Sigmoid colon (tissue), 7 donors: ENCODE data around the gene SPAG6. TPM values are rescaled to one million over a fixed set of nuclear protein-coding genes. Genes with fewer than 3 reads are reported as not detected.
"Not testable (repeated sequence)": the region's sequence is repeated elsewhere in the genome, so short reads cannot be mapped to it uniquely, and the experiment has no call there.

Source experiments
- DNase-seq: peaks from one replicate; pipeline ENCODE4 v3.0.0-alpha.2; 2019
- H3K27ac ChIP-seq, 4 donors: fragments of 200-600 bp; sonication (generic); one replicate each; pipeline ENCODE4 v1.5.1; 2016 to 2019; ENCODE audit warnings: mild to moderate bottlenecking in 1 of 4
- H3K27me3 ChIP-seq, 3 donors: fragments of 200-600 bp; sonication (generic); one replicate each; pipeline ENCODE4 v1.5.1; 2019; ENCODE audit warnings: mild to moderate bottlenecking in 1 of 3
- H3K36me3 ChIP-seq, 4 donors: fragments of 200-600 bp; sonication (generic); one replicate each; pipeline ENCODE4 v1.5.1; 2016 to 2019
- H3K4me1 ChIP-seq, 4 donors: fragments of 200-600 bp; sonication (generic); one replicate each; pipeline ENCODE4 v1.5.1; 2017 to 2019
- H3K4me3 ChIP-seq, 4 donors: fragments of 200-600 bp; sonication (generic); one replicate each; pipeline ENCODE4 v1.5.1; 2017 to 2019; ENCODE audit warnings: mild to moderate bottlenecking in 2 of 4, moderate library complexity in 1 of 4
- H3K9me3 ChIP-seq, 4 donors: fragments of 200-600 bp in 3 of 4; sonication (generic) in 3 of 4; one replicate each; pipeline versions ENCODE4 v1.5.1 to v1.6.1; 2013 to 2019
- EP300 ChIP-seq, 4 donors: sonication (generic); formaldehyde crosslinking; IDR thresholded peaks; one replicate each; pipeline ENCODE4 v1.6.1; 2017; ENCODE audit warnings: antibody characterized with exemption in 4 of 4
- POLR2A ChIP-seq, 2 donors: fragments of 450-650 bp; IDR thresholded peaks; one replicate each; pipeline ENCODE4 v1.6.1; 2016; ENCODE audit warnings: antibody characterized with exemption in 2 of 2, mild to moderate bottlenecking in 2 of 2, moderate library complexity in 2 of 2
- POLR2AphosphoS5 ChIP-seq, 4 donors: sonication (generic); formaldehyde crosslinking; IDR thresholded peaks; one replicate each; pipeline ENCODE4 v1.6.1; 2017; ENCODE audit warnings: antibody characterized with exemption in 4 of 4
- WGBS, 2 donors: extraction: QIAGEN DNeasy Blood & Tissue Kit; methylation state at CpG; one replicate each; pipeline ENCODE4 v1.1.7; 2013; 5-methylcytosine and 5-hydroxymethylcytosine counted together
- intact Hi-C: fragments of 100-400 bp; cut with DNase I; formaldehyde crosslinking; loops from one replicate; pipeline ENCODE4 v1.15.1; 2023
- polyA plus RNA-seq, 3 donors: library from polyadenylated mRNA; stranded (reverse); fragments of 200-250 nt; gene quantifications; one replicate each; pipeline ENCODE4 v1.2.3, GENCODE V29; 2013
- total RNA-seq, 4 donors: library from RNA; depleted of rRNA; stranded (reverse); fragments of >200 nt; gene quantifications; one replicate each; pipeline ENCODE4 v1.1.0, GENCODE V29; 2016
- TF ChIP-seq, protein P1 (sequence below), 4 experiments: fragments of 450-650 bp in 3 of 4; fragments of 200-600 bp in 1 of 4; IDR thresholded peaks; one replicate each; pipeline ENCODE4 v1.5.1; 2016 to 2019; ENCODE audit warnings: antibody characterized with exemption in 4 of 4, mild to moderate bottlenecking in 3 of 4, moderate library complexity in 2 of 4
- donor health status: healthy with polysubstance abuse.
- donor health status: Bipolar disorder and iron deficiency.
- donor health status: healthy.

Gene SPAG6
- total and polyA plus RNA-seq, 7 donors: 0.16 TPM; not detected in 6

DNA sequence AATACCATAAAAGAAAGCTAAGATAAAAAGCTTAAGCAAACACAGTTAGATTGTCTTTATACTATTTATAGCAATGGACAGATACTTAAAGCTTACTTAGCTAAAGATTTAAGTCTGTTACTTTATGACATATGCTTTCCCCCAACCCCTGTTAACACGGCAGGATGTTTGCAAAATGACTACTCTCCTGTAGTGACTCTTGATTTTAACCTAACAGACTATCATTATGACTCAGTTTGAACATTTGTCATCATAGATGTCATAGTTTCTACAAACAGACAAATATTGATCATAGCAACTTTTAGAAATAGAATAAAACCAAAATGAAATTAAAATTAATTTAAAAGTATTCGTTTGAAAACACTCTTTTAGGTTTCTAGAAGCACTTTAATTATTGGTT lies 36.9 kb upstream of the SPAG6 start:
- H3K4me3 ChIP-seq: no peak overlapping the region
- TF ChIP-seq EP300 (IDR thresholded peaks at IDR 0.05) (no peak), POLR2AphosphoS5 (IDR thresholded peaks at IDR 0.05) (no peak), POLR2A (IDR thresholded peaks at IDR 0.05) (no peak)
- TF ChIP-seq, protein P1, sequence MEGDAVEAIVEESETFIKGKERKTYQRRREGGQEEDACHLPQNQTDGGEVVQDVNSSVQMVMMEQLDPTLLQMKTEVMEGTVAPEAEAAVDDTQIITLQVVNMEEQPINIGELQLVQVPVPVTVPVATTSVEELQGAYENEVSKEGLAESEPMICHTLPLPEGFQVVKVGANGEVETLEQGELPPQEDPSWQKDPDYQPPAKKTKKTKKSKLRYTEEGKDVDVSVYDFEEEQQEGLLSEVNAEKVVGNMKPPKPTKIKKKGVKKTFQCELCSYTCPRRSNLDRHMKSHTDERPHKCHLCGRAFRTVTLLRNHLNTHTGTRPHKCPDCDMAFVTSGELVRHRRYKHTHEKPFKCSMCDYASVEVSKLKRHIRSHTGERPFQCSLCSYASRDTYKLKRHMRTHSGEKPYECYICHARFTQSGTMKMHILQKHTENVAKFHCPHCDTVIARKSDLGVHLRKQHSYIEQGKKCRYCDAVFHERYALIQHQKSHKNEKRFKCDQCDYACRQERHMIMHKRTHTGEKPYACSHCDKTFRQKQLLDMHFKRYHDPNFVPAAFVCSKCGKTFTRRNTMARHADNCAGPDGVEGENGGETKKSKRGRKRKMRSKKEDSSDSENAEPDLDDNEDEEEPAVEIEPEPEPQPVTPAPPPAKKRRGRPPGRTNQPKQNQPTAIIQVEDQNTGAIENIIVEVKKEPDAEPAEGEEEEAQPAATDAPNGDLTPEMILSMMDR (IDR thresholded peaks at IDR 0.05): no peak

DNA sequence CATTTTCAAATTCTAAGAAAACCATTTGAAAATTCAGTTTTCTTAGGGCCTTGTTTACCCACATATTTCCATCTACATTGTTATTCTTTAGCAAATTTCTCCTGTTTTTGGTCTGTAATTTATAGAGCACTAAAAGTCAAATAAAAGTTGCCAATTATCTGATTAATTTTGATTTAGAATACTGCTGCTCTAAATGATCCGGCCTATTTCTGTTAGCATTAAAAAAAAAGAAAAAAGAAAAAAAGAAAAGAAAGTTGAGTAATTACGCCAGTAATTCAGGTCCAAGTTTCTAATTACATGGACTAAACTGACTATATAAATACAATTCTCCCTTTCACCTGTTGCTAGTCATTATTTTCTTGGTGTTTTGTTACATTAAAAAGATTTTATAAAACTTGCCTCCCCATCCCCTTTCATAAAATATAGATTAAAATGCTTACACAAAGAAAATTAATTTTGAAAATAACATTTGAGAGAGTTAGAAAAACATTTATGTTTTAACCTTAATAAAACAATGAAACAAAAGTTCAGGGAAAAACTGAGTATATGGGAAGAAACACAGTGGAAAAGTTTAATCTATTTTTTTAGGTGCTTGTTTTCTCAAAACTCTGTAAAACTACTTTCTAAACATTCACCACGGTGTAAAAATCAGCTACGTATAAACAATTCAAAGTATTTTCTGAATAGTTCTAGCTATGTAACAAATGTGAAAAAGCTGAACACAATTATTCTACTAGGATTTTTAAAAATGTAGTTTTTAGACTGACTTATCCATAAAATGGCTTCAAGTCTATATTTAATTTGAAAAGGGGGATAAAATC lies 35.9 kb upstream of the SPAG6 start:
- 94% methylated on average over 4 of the region's 4 CpGs for WGBS, 2 donors
- Histone ChIP-seq H3K4me1 (no peaks in the 10 kb centered on the region), H3K4me3 (no peak overlapping the region), H3K9me3 (no peaks in the 10 kb centered on the region), H3K36me3 (no peaks in the 10 kb centered on the region), H3K27ac (no peak overlapping the region), H3K27me3 (no peaks in the 10 kb centered on the region)
- no peak for TF ChIP-seq POLR2AphosphoS5 (IDR thresholded peaks at IDR 0.05)
- TF ChIP-seq EP300 (IDR thresholded peaks at IDR 0.05): no peak
- TF ChIP-seq, protein P1 (IDR thresholded peaks at IDR 0.05): no peak
- TF ChIP-seq POLR2A (IDR thresholded peaks at IDR 0.05): no peak
- intact Hi-C loops: no loop called here
- DNase-seq: no peak

More for the DNA sequence above, 36.9 kb upstream of the SPAG6 start:
- Histone ChIP-seq H3K36me3 (no peaks in the 10 kb centered on the region), H3K9me3 (no peaks in the 10 kb centered on the region), H3K4me1 (no peaks in the 10 kb centered on the region), H3K27me3 (no peaks in the 10 kb centered on the region), H3K27ac (no peak overlapping the region)
- intact Hi-C loops: no loop called here
- 38 to 64% methylated on average over 2 of the region's 2 CpGs for WGBS, 2 donors
- DNase-seq: no peak

DNA sequence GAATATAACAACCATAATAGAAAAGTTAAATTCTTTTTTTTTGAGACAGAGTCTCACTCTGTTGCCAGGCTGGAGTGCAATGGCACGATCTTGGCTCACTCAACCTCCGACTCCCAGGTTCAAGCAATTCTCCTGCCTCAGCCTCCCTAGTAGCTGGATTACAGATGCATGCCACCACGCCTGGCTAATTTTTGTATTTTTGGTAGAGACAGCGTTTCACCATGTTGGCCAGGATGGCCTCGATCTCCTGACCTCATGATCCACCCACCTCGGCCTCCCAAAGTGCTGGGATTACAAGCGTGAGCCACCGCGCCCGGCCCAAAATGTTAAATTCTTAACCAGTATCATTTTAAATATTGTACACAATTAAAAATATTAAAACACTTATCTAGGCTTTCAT lies 35.3 kb upstream of the SPAG6 start:
- H3K27ac ChIP-seq, H3K27me3 ChIP-seq, H3K4me3 ChIP-seq, H3K4me1 ChIP-seq, H3K9me3 ChIP-seq, H3K36me3 ChIP-seq, intact Hi-C loops, DNase-seq: not testable (repeated sequence)
- 95 to 96% methylated on average over 10 of the region's 10 CpGs for WGBS, 2 donors

DNA sequence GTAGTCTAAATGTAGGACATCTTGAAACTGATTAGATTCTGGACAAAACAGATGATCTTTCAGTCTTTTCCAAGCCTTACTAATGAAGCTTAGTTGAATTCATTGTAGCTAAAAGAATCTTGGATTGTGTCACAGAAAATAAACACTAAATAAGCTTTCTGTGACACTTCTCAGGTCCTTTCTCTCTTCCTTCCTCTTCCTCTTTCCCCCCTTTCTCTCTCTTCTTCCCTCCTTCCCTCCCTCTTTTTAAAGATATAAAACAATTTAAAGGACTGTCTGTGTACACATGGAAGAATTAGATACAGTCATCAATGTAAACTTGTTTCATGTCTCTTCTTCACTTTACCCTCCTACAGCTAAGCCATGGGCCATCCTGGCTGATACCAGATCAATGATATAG lies 34.4 kb upstream of the SPAG6 start:
- H3K4me1 ChIP-seq: peaks cover 0 to 8% (median 4%) of the 10 kb centered on the region in 4 donors
- intact Hi-C loops: no loop called here
- no peaks in the 10 kb centered on the region for H3K27me3 ChIP-seq
- H3K9me3 ChIP-seq: no peaks in the 10 kb centered on the region
- TF ChIP-seq EP300 (IDR thresholded peaks at IDR 0.05) (no peak), POLR2AphosphoS5 (IDR thresholded peaks at IDR 0.05) (no peak), POLR2A (IDR thresholded peaks at IDR 0.05) (no peak)
- TF ChIP-seq, protein P1 (IDR thresholded peaks at IDR 0.05): no peak
- no peaks in the 10 kb centered on the region for H3K36me3 ChIP-seq
- H3K27ac ChIP-seq: no peak overlapping the region
- no peak for DNase-seq
- H3K4me3 ChIP-seq: no peak overlapping the region

DNA sequence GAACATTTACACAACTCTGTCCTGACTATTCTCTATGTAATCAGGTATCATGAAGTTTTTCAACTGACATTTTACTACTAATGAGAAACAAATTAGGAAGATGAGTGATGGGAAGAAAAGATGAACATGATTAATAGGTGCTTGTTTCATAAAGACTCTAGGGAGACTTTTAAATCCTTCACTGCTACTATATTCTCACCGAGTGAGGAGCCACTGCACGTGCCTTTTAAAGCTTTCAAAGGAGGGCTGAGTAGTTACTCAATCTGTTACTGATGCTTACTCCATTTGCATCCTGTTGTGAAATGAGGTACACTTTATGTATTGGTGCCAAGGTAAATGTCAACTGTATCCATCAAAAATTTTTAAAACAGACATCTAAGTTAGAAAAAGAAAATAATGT lies 30.4 kb upstream of the SPAG6 start:
- Histone ChIP-seq H3K4me3 (no peak overlapping the region), H3K36me3 (no peaks in the 10 kb centered on the region), H3K9me3 (no peaks in the 10 kb centered on the region), H3K27ac (peak overlapping the region in 3 of 4 donors; percentile 94 to 96 (median 96)), H3K27me3 (no peaks in the 10 kb centered on the region), H3K4me1 (peaks cover 0 to 35% (median 20%) of the 10 kb centered on the region in 4 donors)
- intact Hi-C loops: loop anchor here (2.0 to 5.0 kb wide), 3 partner anchors 62 to 672 kb away; partner anchors contain the start of gene DNAJC1
- TF ChIP-seq POLR2AphosphoS5 (IDR thresholded peaks at IDR 0.05) (no peak), POLR2A (IDR thresholded peaks at IDR 0.05) (no peak)
- no peak for DNase-seq
- WGBS, 2 donors: 66 to 76% methylated on average over 2 of the region's 2 CpGs
